ENCODE results near the gene IPO8.

- peak; percentile 50 for TF ChIP-seq CTCF (conservative IDR thresholded peaks at IDR 0.05; ENCODE audit: low read length)
- TF ChIP-seq EZH2phosphoT487 (IDR thresholded peaks at IDR 0.05; ENCODE audit: borderline replicate concordance), result no peak
Observed at GRCh38 chr12:30695199-30696102, at the start of gene IPO8.
